HCT116 (cell line): ENCODE results near the gene SGK2. TPM values are rescaled to one million over a fixed set of nuclear protein-coding genes. Genes with fewer than 3 reads are reported as not detected.

Experiments
- ATAC-seq: fragments of 200-7000 bp; cut with Tn5 transposase; 2 replicates; pipeline ENCODE4 v1.9.1; 2020; ENCODE audit warnings: mild to moderate bottlenecking, moderate library complexity
- BruUV-seq: library from RNA; stranded (reverse); fragments of 400-500 nt; replicated peaks from 2 replicates; lab custom pipeline; 2021; lab: Mats Ljungman, UMichigan
- CTCF ChIA-PET: fragments of 300-600 bp; sonication (Branson Sonifier 250); formaldehyde crosslinking; loops from one replicate; lab custom pipeline; 2021; ENCODE audit warnings: antibody characterized with exemption; lab: Charles Lee
- POLR2A ChIA-PET: fragments of 300-600, 350-600 bp; sonication (Branson Sonifier 250); formaldehyde crosslinking; loops from one replicate; lab custom pipeline; 2021; ENCODE audit warnings: antibody characterized with exemption; lab: Charles Lee
- RAD21 ChIA-PET, 2 experiments: fragments of 300-600 bp; sonication (Branson Sonifier 250); formaldehyde crosslinking; loops; one replicate each; lab custom pipeline; 2023; ENCODE audit warnings: low total read pairs in 2 of 2; ENCODE audit not compliant: uncharacterized antibody in 2 of 2, unreplicated experiment in 2 of 2, low non-redundant PET in 1 of 2; lab: Charles Lee
- DNase-seq: peaks from one replicate; pipeline ENCODE4 v3.0.0-alpha.2; 2010; ENCODE audit warnings: low read depth, low spot score
- H2AFZ ChIP-seq: fragments of 200-600 bp; shearing (Covaris generic), sonication (generic); 2 replicates; pipeline ENCODE4 v1.6.1; 2017; ENCODE audit warnings: low read depth, mixed run types, mixed read lengths, antibody characterized with exemption, low read length; ENCODE audit not compliant: poor library complexity, severe bottlenecking
- H3K27ac ChIP-seq: 2 replicates; pipeline ENCODE4 v1.5.1; 2012; ENCODE audit warnings: low read depth, low read length
- H3K27me3 ChIP-seq: fragments of 200-600 bp; sonication (generic); 2 replicates; pipeline ENCODE4 v1.6.1; 2016; ENCODE audit warnings: mixed run types, low read length, mixed read lengths; ENCODE audit not compliant: insufficient read depth
- H3K36me3 ChIP-seq, 2 experiments: fragments of 200-500 bp in 1 of 2; fragments of 200-600 bp in 1 of 2; sonication (Bioruptor generic) in 1 of 2; sonication (generic) in 1 of 2; 2 replicates each; pipeline versions ENCODE4 v1.5.1 to v1.6.1; 2014 to 2016; ENCODE audit warnings: low read length in 2 of 2, inconsistent platforms in 1 of 2, mixed read lengths in 1 of 2, mixed run types in 1 of 2; ENCODE audit not compliant: insufficient read depth in 2 of 2, control insufficient read depth in 1 of 2
- H3K4me1 ChIP-seq, 2 experiments: fragments of 200-600 bp in 1 of 2; sonication (generic) in 1 of 2; 2 replicates each; pipeline versions ENCODE4 v1.5.1 to v1.6.1; 2012 to 2017; ENCODE audit warnings: low read length in 2 of 2, inconsistent platforms in 1 of 2, mild to moderate bottlenecking in 1 of 2, mixed read lengths in 1 of 2, mixed run types in 1 of 2, moderate library complexity in 1 of 2; ENCODE audit not compliant: insufficient read depth in 2 of 2, control insufficient read depth in 1 of 2
- H3K4me2 ChIP-seq: fragments of 200-600 bp; sonication (generic); 2 replicates; pipeline ENCODE4 v1.6.1; 2017; ENCODE audit warnings: mixed run types, low read length, mixed read lengths
- H3K4me3 ChIP-seq, 2 experiments: fragments of 200-600 bp in 1 of 2; sonication (generic) in 1 of 2; replicated peaks in 1 of 2; 2 replicates each; pipeline ENCODE4 v1.5.1; 2011 to 2016; ENCODE audit warnings: low read length in 2 of 2, control low read depth in 1 of 2, low read depth in 1 of 2, mild to moderate bottlenecking in 1 of 2, mixed read lengths in 1 of 2, mixed run types in 1 of 2
- H3K79me2 ChIP-seq: fragments of 200-600 bp; sonication (generic); 2 replicates; pipeline ENCODE4 v1.6.1; 2017; ENCODE audit warnings: mild to moderate bottlenecking, mixed run types, low read length, moderate library complexity, mixed read lengths; ENCODE audit not compliant: insufficient read depth
- H3K9ac ChIP-seq: fragments of 200-600 bp; sonication (generic); 2 replicates; pipeline ENCODE4 v1.6.1; 2016; ENCODE audit warnings: low read length, mixed read lengths
- H3K9me2 ChIP-seq: fragments of 200-600 bp; sonication (generic), shearing (Covaris generic); 2 replicates; pipeline ENCODE4 v1.6.1; 2017; ENCODE audit warnings: mixed run types, mild to moderate bottlenecking, moderate library complexity; ENCODE audit not compliant: insufficient read depth
- H3K9me3 ChIP-seq, 2 experiments: fragments of 200-500 bp in 1 of 2; fragments of 200-600 bp in 1 of 2; sonication (Bioruptor generic) in 1 of 2; sonication (generic) in 1 of 2; 2 replicates each; pipeline ENCODE4 v1.6.1; 2014 to 2017; ENCODE audit warnings: low read length in 2 of 2, mixed read lengths in 2 of 2, inconsistent platforms in 1 of 2, low read depth in 1 of 2, mild to moderate bottlenecking in 1 of 2, mixed run types in 1 of 2, moderate library complexity in 1 of 2; ENCODE audit not compliant: control insufficient read depth in 1 of 2, insufficient read depth in 1 of 2
- H4K20me1 ChIP-seq: fragments of 200-600 bp; sonication (generic), shearing (Covaris generic); 2 replicates; pipeline ENCODE4 v1.6.1; 2017; ENCODE audit warnings: mixed run types, mild to moderate bottlenecking, moderate library complexity; ENCODE audit not compliant: insufficient read depth
- CBX3 ChIP-seq: IDR thresholded peaks from 2 replicates; pipeline ENCODE4 v1.6.1; 2012; ENCODE audit warnings: low read depth
- CEBPB ChIP-seq: IDR thresholded peaks from 2 replicates; pipeline ENCODE4 v1.6.1; 2012; ENCODE audit warnings: low read depth
- EGR1 ChIP-seq: IDR thresholded peaks from 2 replicates; pipeline ENCODE4 v1.6.1; 2012; ENCODE audit warnings: low read depth
- ELF1 ChIP-seq: IDR thresholded peaks from 2 replicates; pipeline ENCODE4 v1.6.1; 2012; ENCODE audit warnings: low read depth, borderline replicate concordance
- EZH2 ChIP-seq: fragments of 200-600 bp; sonication (generic); IDR thresholded peaks from 2 replicates; pipeline ENCODE4 v1.6.1; 2017; ENCODE audit warnings: antibody characterized with exemption, mixed run types
- EZH2phosphoT487 ChIP-seq: fragments of 200-600 bp; IDR thresholded peaks from 2 replicates; pipeline ENCODE4 v1.6.1; 2018; ENCODE audit warnings: antibody characterized with exemption, borderline replicate concordance
- FOSL1 ChIP-seq: IDR thresholded peaks from 2 replicates; pipeline ENCODE4 v1.6.1; 2012; ENCODE audit warnings: low read depth
- JUND ChIP-seq: IDR thresholded peaks from 2 replicates; pipeline ENCODE4 v1.6.1; 2012
- POLR2AphosphoS5 ChIP-seq: IDR thresholded peaks from 2 replicates; pipeline ENCODE4 v1.6.1; 2011; ENCODE audit warnings: mild to moderate bottlenecking, low read depth, low read length, moderate library complexity
- RAD21 ChIP-seq: IDR thresholded peaks from 2 replicates; pipeline ENCODE4 v1.6.1; 2012; ENCODE audit warnings: low read depth, mild to moderate bottlenecking
- SIN3A ChIP-seq: IDR thresholded peaks from 2 replicates; pipeline ENCODE4 v1.6.1; 2012; ENCODE audit warnings: low read depth
- SP1 ChIP-seq: IDR thresholded peaks from 2 replicates; pipeline ENCODE4 v1.6.1; 2012; ENCODE audit warnings: low read depth
- TCF7L2 ChIP-seq: IDR thresholded peaks from 2 replicates; pipeline ENCODE4 v1.7.0; 2011; ENCODE audit warnings: borderline replicate concordance, inconsistent platforms; ENCODE audit not compliant: insufficient read depth, insufficient read length; ENCODE audit errors: extremely low read depth
- YY1 ChIP-seq: IDR thresholded peaks from 2 replicates; pipeline ENCODE4 v1.6.1; 2011; ENCODE audit warnings: low read length, low read depth, moderate library complexity, mild to moderate bottlenecking; ENCODE audit not compliant: insufficient replicate concordance; ENCODE audit errors: extremely low read depth
- ZNF274 ChIP-seq: fragments of 200-500 bp; sonication (Bioruptor generic); IDR thresholded peaks from 2 replicates; pipeline ENCODE4 v1.6.1; 2014; ENCODE audit warnings: mild to moderate bottlenecking, low read depth, low read length, inconsistent platforms
- intact Hi-C: fragments of 100-400 bp; cut with micrococcal nuclease; formaldehyde crosslinking; loops from 2 replicates; pipeline ENCODE4 v1.10.0; 2022
- total RNA-seq: library from RNA; stranded (reverse); gene quantifications from one replicate; pipeline ENCODE4 v1.2.1, GENCODE V29; 2021; ENCODE audit not compliant: unreplicated experiment
- TF ChIP-seq, protein P1 (sequence below): IDR thresholded peaks from 2 replicates; pipeline ENCODE4 v1.6.1; 2011; ENCODE audit warnings: mild to moderate bottlenecking, low read length, moderate library complexity; ENCODE audit not compliant: insufficient replicate concordance; ENCODE audit errors: extremely low read depth
- TF ChIP-seq, protein P2 (sequence below): IDR thresholded peaks from 2 replicates; pipeline ENCODE4 v1.6.1; 2012
- TF ChIP-seq, protein P3 (sequence below), 3 experiments: fragments of 200-600 bp in 1 of 3; sonication (generic) in 1 of 3; IDR thresholded peaks in 2 of 3; conservative IDR thresholded peaks in 1 of 3; 2 replicates each; pipeline ENCODE4 v1.5.1; 2012 to 2017; ENCODE audit warnings: low read depth in 2 of 3, low read length in 2 of 3, antibody characterized with exemption in 1 of 3, borderline replicate concordance in 1 of 3, control low read depth in 1 of 3, mild to moderate bottlenecking in 1 of 3, mixed read lengths in 1 of 3, mixed run types in 1 of 3, moderate library complexity in 1 of 3; ENCODE audit not compliant: insufficient read depth in 1 of 3
- TF ChIP-seq, protein P4 (sequence below): IDR thresholded peaks from 2 replicates; pipeline ENCODE4 v1.6.1; 2012

SGK2 gene
- total RNA-seq, 1 experiment from 2014 or later = 2.3 TPM

DNA sequence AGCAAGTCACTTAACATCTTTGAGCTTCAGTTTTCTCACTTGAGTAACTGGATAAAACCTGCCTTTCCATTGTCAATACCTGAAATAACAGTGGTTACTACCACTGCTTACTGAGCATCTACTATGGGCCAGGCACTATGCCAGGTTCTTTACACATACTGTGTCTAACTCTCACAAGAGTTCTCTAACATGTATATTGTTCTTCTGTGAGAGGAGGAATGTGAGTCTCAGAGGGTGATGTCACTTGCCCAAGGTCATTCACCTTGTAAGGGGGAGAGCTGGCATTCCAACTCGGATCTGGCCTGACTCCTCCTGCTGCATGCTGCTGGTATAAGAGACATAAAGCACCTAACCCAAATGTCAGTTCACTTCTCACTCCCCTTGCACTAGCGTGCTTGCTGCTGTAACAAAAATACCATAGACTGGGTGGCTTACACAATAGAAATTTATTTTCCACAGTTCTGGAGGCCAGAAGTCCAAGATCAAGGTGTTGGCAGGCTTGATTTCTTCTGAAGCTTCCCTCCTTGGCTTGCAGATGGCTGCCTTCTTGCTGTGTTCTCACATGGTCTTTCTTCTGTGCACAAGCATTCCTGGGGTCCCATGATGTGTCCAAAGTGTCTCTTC lies 21.9 kb upstream of the SGK2 start:
- no peak for ATAC-seq
- intact Hi-C loops = loop anchor here (5.0 to 10.0 kb wide), 2 partner anchors 545 to 658 kb away; no protein-coding TSS in a partner anchor
- H4K20me1 ChIP-seq = no peaks in the 10 kb centered on the region
- no peak for DNase-seq
- ChIA-PET CTCF (interaction anchor here (5.4 kb wide), 1 partner anchor 156 kb away, joined by 76 read pairs; no protein-coding TSS in a partner anchor), RAD21 (no interaction called here)
- no peak overlapping the region for H3K4me3 ChIP-seq
- no peaks in the 10 kb centered on the region for H3K4me1 ChIP-seq
- BruUV-seq = no TSS peak
- H3K9ac ChIP-seq = no peak overlapping the region
- no peak overlapping the region for H3K27ac ChIP-seq
- no peak overlapping the region for H3K4me2 ChIP-seq
- H3K27me3 ChIP-seq = no peaks in the 10 kb centered on the region
- H3K36me3 ChIP-seq = peaks cover 0 to 11% of the 10 kb centered on the region in 2 experiments; a peak in 1 of 4 replicates
- H2AFZ ChIP-seq = no peak overlapping the region
- TF ChIP-seq ELF1 (no peak), TCF7L2 (no peak), EGR1 (no peak), EZH2 (no peak), EZH2phosphoT487 (no peak), FOSL1 (no peak), RAD21 (no peak), YY1 (no peak), JUND (no peak), POLR2AphosphoS5 (no peak), SP1 (no peak), CBX3 (no peak), SIN3A (no peak), CEBPB (no peak), ZNF274 (no peak)
- TF ChIP-seq, protein P1, sequence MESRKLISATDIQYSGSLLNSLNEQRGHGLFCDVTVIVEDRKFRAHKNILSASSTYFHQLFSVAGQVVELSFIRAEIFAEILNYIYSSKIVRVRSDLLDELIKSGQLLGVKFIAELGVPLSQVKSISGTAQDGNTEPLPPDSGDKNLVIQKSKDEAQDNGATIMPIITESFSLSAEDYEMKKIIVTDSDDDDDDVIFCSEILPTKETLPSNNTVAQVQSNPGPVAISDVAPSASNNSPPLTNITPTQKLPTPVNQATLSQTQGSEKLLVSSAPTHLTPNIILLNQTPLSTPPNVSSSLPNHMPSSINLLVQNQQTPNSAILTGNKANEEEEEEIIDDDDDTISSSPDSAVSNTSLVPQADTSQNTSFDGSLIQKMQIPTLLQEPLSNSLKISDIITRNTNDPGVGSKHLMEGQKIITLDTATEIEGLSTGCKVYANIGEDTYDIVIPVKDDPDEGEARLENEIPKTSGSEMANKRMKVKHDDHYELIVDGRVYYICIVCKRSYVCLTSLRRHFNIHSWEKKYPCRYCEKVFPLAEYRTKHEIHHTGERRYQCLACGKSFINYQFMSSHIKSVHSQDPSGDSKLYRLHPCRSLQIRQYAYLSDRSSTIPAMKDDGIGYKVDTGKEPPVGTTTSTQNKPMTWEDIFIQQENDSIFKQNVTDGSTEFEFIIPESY = no peak
- TF ChIP-seq, protein P2, sequence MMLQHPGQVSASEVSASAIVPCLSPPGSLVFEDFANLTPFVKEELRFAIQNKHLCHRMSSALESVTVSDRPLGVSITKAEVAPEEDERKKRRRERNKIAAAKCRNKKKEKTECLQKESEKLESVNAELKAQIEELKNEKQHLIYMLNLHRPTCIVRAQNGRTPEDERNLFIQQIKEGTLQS = no peak
- TF ChIP-seq, protein P3, sequence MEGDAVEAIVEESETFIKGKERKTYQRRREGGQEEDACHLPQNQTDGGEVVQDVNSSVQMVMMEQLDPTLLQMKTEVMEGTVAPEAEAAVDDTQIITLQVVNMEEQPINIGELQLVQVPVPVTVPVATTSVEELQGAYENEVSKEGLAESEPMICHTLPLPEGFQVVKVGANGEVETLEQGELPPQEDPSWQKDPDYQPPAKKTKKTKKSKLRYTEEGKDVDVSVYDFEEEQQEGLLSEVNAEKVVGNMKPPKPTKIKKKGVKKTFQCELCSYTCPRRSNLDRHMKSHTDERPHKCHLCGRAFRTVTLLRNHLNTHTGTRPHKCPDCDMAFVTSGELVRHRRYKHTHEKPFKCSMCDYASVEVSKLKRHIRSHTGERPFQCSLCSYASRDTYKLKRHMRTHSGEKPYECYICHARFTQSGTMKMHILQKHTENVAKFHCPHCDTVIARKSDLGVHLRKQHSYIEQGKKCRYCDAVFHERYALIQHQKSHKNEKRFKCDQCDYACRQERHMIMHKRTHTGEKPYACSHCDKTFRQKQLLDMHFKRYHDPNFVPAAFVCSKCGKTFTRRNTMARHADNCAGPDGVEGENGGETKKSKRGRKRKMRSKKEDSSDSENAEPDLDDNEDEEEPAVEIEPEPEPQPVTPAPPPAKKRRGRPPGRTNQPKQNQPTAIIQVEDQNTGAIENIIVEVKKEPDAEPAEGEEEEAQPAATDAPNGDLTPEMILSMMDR (IDR thresholded peaks at IDR 0.05 in 2 of 3, conservative IDR thresholded peaks at IDR 0.05 in 1 of 3; ENCODE audit: borderline replicate concordance in 1 of 3, insufficient read depth in 1 of 3, low read depth in 2 of 3, low read length in 2 of 3) = no peak; a peak in 1 of 6 replicates
- TF ChIP-seq, protein P4, sequence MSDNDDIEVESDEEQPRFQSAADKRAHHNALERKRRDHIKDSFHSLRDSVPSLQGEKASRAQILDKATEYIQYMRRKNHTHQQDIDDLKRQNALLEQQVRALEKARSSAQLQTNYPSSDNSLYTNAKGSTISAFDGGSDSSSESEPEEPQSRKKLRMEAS = no peak
- TF ChIP-seq, all 23 proteins: peak for 0
- no peaks in the 10 kb centered on the region for H3K79me2 ChIP-seq
- no peaks in the 10 kb centered on the region for H3K9me3 ChIP-seq
- POLR2A ChIA-PET = no interaction called here
- H3K9me2 ChIP-seq = no peaks in the 10 kb centered on the region
